Choroid plexus epithelial cell (primary cell): ENCODE results near the gene PGAP2.

Source experiments
- DNase-seq: peaks from one replicate; pipeline ENCODE4 v3.0.0-alpha.2; 2010; ENCODE audit warnings: low read depth
- H3K4me3 ChIP-seq: 2 replicates; pipeline ENCODE4 v1.5.1; 2011; ENCODE audit warnings: low read depth, mild to moderate bottlenecking, control low read depth, low read length, moderate library complexity
- CTCF ChIP-seq: conservative IDR thresholded peaks from 2 replicates; pipeline ENCODE4 v1.5.1; 2011; ENCODE audit warnings: low read depth, mild to moderate bottlenecking, control low read depth, inconsistent platforms, low read length, moderate library complexity

PGAP2 gene

GRCh38 chr11:3845670-3846069, 37.3 kb downstream of the PGAP2 start:
- TF ChIP-seq CTCF = no peak
- no peak overlapping the region for H3K4me3 ChIP-seq
- no peak for DNase-seq

- TF ChIP-seq CTCF = peak; percentile 78
Measured at GRCh38 chr11:3849297-3849874, 41.0 kb downstream of the PGAP2 start.

GRCh38 chr11:3853545-3853842, 45.1 kb downstream of the PGAP2 start:
- no peak overlapping the region for H3K4me3 ChIP-seq
- DNase-seq = no peak
- no peak for TF ChIP-seq CTCF

More at GRCh38 chr11:3849297-3849874, 41.0 kb downstream of the PGAP2 start:
- peak; percentile 65 for DNase-seq
- H3K4me3 ChIP-seq = no peak overlapping the region

- DNase-seq = no peak
Measured at GRCh38 chr11:3853899-3854659, 45.7 kb downstream of the PGAP2 start.

GRCh38 chr11:3854660-3854976, 46.3 kb downstream of the PGAP2 start:
- no peak for DNase-seq
- H3K4me3 ChIP-seq = no peak overlapping the region
- no peak for TF ChIP-seq CTCF

More at GRCh38 chr11:3853899-3854659, 45.7 kb downstream of the PGAP2 start:
- no peak overlapping the region for H3K4me3 ChIP-seq
- no peak for TF ChIP-seq CTCF

- peak; percentile 89 for TF ChIP-seq CTCF
- peak; percentile 95 for DNase-seq
- H3K4me3 ChIP-seq = peak within 1 kb of the TSS; percentile 86
Measured at GRCh38 chr11:3854977-3855807, 46.8 kb downstream of the PGAP2 start, which contains the start of gene STIM1. TSS of gene STIM1 (plus strand) at chr11:3855664. CDS start at chr11:3856271, 607 bp downstream.
